H9 (cell line): ENCODE measurements around the gene GPC3. TPM values are rescaled to one million over a fixed set of nuclear protein-coding genes. Genes with fewer than 3 reads are reported as not detected.

ENCODE experiments used
- DNase-seq: peaks from one replicate; pipeline ENCODE4 v3.0.0-alpha.2; 2017
- H2AFZ ChIP-seq: one replicate; pipeline ENCODE4 v1.6.1; 2013; ENCODE audit warnings: mild to moderate bottlenecking, low read length, control low read depth, moderate library complexity
- H2AK5ac ChIP-seq: 2 replicates; pipeline ENCODE4 v1.6.1; 2013; ENCODE audit warnings: low read length, control low read depth, mixed read lengths; ENCODE audit not compliant: insufficient read length
- H2BK120ac ChIP-seq: one replicate; pipeline ENCODE4 v1.6.1; 2013; ENCODE audit warnings: low read depth, mild to moderate bottlenecking, low read length, control low read depth, inconsistent platforms; ENCODE audit not compliant: poor library complexity, severe bottlenecking
- H2BK12ac ChIP-seq: 2 replicates; pipeline ENCODE4 v1.6.1; 2013; ENCODE audit warnings: low read length, control low read depth, mixed read lengths, low read depth; ENCODE audit not compliant: insufficient read length
- H2BK15ac ChIP-seq: 2 replicates; pipeline ENCODE4 v1.6.1; 2013; ENCODE audit warnings: low read depth, low read length, control low read depth
- H2BK20ac ChIP-seq: one replicate; pipeline ENCODE4 v1.6.1; 2013; ENCODE audit warnings: low read depth, mild to moderate bottlenecking, low read length, control low read depth, inconsistent platforms; ENCODE audit not compliant: poor library complexity, severe bottlenecking
- H2BK5ac ChIP-seq: 2 replicates; pipeline ENCODE4 v1.6.1; 2013; ENCODE audit warnings: low read length, control low read depth, mixed read lengths; ENCODE audit not compliant: insufficient read length
- H3K14ac ChIP-seq: 2 replicates; pipeline ENCODE4 v1.6.1; 2013; ENCODE audit warnings: low read length, control low read depth; ENCODE audit not compliant: insufficient read depth
- H3K18ac ChIP-seq: 2 replicates; pipeline ENCODE4 v1.6.1; 2013; ENCODE audit warnings: low read depth, mild to moderate bottlenecking, mixed read lengths, low read length, control low read depth; ENCODE audit not compliant: insufficient read length
- H3K23ac ChIP-seq: 2 replicates; pipeline ENCODE4 v1.6.1; 2013; ENCODE audit warnings: low read length, control low read depth, mixed read lengths, low read depth; ENCODE audit not compliant: insufficient read length
- H3K23me2 ChIP-seq: 2 replicates; pipeline ENCODE4 v1.6.1; 2013; ENCODE audit warnings: low read depth, mild to moderate bottlenecking, mixed read lengths, low read length, control low read depth; ENCODE audit not compliant: insufficient read length, poor library complexity, severe bottlenecking
- H3K27ac ChIP-seq: 2 replicates; pipeline ENCODE4 v1.5.1; 2013; ENCODE audit warnings: low read length, control low read depth, mixed read lengths, low read depth; ENCODE audit not compliant: insufficient read length
- H3K27me3 ChIP-seq: 2 replicates; pipeline ENCODE4 v1.6.1; 2013; ENCODE audit warnings: low read length, control low read depth, inconsistent platforms; ENCODE audit not compliant: insufficient read depth
- H3K4ac ChIP-seq: 2 replicates; pipeline ENCODE4 v1.6.1; 2013; ENCODE audit warnings: low read depth, mild to moderate bottlenecking, control low read depth, inconsistent platforms, low read length, moderate library complexity
- H3K4me1 ChIP-seq: 2 replicates; pipeline ENCODE4 v1.6.1; 2013; ENCODE audit warnings: low read length, control low read depth, inconsistent platforms; ENCODE audit not compliant: insufficient read depth
- H3K4me2 ChIP-seq: 2 replicates; pipeline ENCODE4 v1.6.1; 2013; ENCODE audit warnings: low read length, control low read depth, mixed read lengths; ENCODE audit not compliant: insufficient read length, insufficient read depth
- H3K56ac ChIP-seq: 2 replicates; pipeline ENCODE4 v1.6.1; 2013; ENCODE audit warnings: low read depth, mild to moderate bottlenecking, mixed read lengths, low read length, control low read depth; ENCODE audit not compliant: insufficient read length
- H3K79me1 ChIP-seq: 2 replicates; pipeline ENCODE4 v1.6.1; 2013; ENCODE audit warnings: low read depth, mild to moderate bottlenecking, moderate library complexity, low read length, control low read depth, inconsistent platforms; ENCODE audit not compliant: insufficient read depth, poor library complexity, severe bottlenecking
- H3K79me2 ChIP-seq: 2 replicates; pipeline ENCODE4 v1.6.1; 2013; ENCODE audit warnings: low read length, control low read depth, inconsistent platforms; ENCODE audit not compliant: insufficient read depth
- H3K9ac ChIP-seq: 2 replicates; pipeline ENCODE4 v1.6.1; 2013; ENCODE audit warnings: low read length, control low read depth, mixed read lengths; ENCODE audit not compliant: insufficient read length; ENCODE audit errors: extremely low read depth
- H3K9me3 ChIP-seq: one replicate; pipeline ENCODE4 v1.6.1; 2013; ENCODE audit warnings: low read depth, low read length, inconsistent platforms; ENCODE audit not compliant: control insufficient read depth
- H3T11ph ChIP-seq: one replicate; pipeline ENCODE4 v1.6.1; 2013; ENCODE audit warnings: mild to moderate bottlenecking, low read length, control low read depth, inconsistent platforms
- H4K20me1 ChIP-seq: one replicate; pipeline ENCODE4 v1.6.1; 2013; ENCODE audit not compliant: control insufficient read depth, insufficient read length, insufficient read depth
- H4K5ac ChIP-seq: 2 replicates; pipeline ENCODE4 v1.6.1; 2013; ENCODE audit warnings: low read depth, mild to moderate bottlenecking, mixed read lengths, low read length, control low read depth; ENCODE audit not compliant: insufficient read length
- H4K8ac ChIP-seq: replicated peaks from 2 replicates; pipeline ENCODE4 v1.6.1; 2013; ENCODE audit warnings: low read length, control low read depth, mixed read lengths, low read depth; ENCODE audit not compliant: insufficient read length
- H4K91ac ChIP-seq: 2 replicates; pipeline ENCODE4 v1.6.1; 2013; ENCODE audit warnings: low read depth, mild to moderate bottlenecking, moderate library complexity, mixed read lengths, low read length, control low read depth; ENCODE audit not compliant: insufficient read length
- H3K27ac Mint-ChIP-seq, 3 experiments: 2 replicates in 2 of 3; 3 replicates in 1 of 3; pipeline ENCODE4 v1.8.0; 2020 to 2021; ENCODE audit warnings: mixed read lengths in 3 of 3, mild to moderate bottlenecking in 1 of 3, moderate library complexity in 1 of 3
- H3K27me3 Mint-ChIP-seq: 2 replicates; pipeline ENCODE4 v1.8.0; 2021; ENCODE audit warnings: low read depth, mild to moderate bottlenecking, moderate library complexity, mixed read lengths
- H3K36me3 Mint-ChIP-seq, 3 experiments: 2 replicates in 2 of 3; 3 replicates in 1 of 3; pipeline ENCODE4 v1.8.0; 2020 to 2021; ENCODE audit warnings: low read depth in 3 of 3, mixed read lengths in 3 of 3; ENCODE audit not compliant: insufficient read depth in 1 of 3
- H3K4me1 Mint-ChIP-seq, 2 experiments: 2 replicates each; pipeline ENCODE4 v1.8.0; 2020; ENCODE audit warnings: mixed read lengths in 2 of 2
- H3K4me3 Mint-ChIP-seq, 2 experiments: 2 replicates in 1 of 2; 3 replicates in 1 of 2; pipeline ENCODE4 v1.8.0; 2020 to 2021; ENCODE audit warnings: mild to moderate bottlenecking in 2 of 2, mixed read lengths in 2 of 2, moderate library complexity in 1 of 2
- H3K9me3 Mint-ChIP-seq, 2 experiments: 2 replicates in 1 of 2; 3 replicates in 1 of 2; pipeline ENCODE4 v1.8.0; 2020; ENCODE audit warnings: mild to moderate bottlenecking in 2 of 2, mixed read lengths in 2 of 2, moderate library complexity in 1 of 2
- WGBS: extraction: QIAGEN DNeasy Blood & Tissue Kit; methylation state at CpG from one replicate; pipeline ENCODE4 v1.1.7; 2013; ENCODE audit warnings: missing lambda C conversion rate, low lambda C conversion rate, mixed read lengths; ENCODE audit not compliant: insufficient read length; ENCODE audit errors: extremely low coverage; 5-methylcytosine and 5-hydroxymethylcytosine counted together
- total RNA-seq: library from RNA; stranded (reverse); gene quantifications from 2 replicates; pipeline ENCODE4 v1.2.1, GENCODE V29; 2021
- TF ChIP-seq, protein P1 (sequence below): fragments of 200-600 bp; sonication (generic); conservative IDR thresholded peaks from 3 replicates; pipeline ENCODE4 v1.8.0; 2021; ENCODE audit warnings: antibody characterized with exemption, mild to moderate bottlenecking

GPC3 gene
- total RNA-seq, 1 experiment from 2014 or later: 108 TPM

DNA sequence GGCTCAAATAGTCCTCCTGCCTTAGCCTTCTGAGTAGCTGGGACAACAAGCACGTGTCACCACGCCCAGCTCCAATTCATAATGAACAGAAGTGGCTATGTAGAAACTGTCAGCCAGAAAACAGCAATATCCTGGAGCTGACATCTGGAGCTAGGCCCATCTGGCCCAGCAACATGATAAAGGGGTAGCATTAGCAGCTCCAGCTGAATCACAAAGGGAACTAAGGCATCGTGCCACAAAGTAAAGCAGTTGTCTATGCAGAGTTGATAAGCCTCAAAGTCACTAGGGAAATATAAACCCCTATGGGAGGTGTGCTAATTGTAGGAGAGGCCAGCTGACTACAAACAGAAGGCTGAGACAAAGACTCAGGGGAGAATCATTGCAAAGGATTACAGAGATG is 299.6 kb downstream of the GPC3 start:
- TF ChIP-seq, protein P1, sequence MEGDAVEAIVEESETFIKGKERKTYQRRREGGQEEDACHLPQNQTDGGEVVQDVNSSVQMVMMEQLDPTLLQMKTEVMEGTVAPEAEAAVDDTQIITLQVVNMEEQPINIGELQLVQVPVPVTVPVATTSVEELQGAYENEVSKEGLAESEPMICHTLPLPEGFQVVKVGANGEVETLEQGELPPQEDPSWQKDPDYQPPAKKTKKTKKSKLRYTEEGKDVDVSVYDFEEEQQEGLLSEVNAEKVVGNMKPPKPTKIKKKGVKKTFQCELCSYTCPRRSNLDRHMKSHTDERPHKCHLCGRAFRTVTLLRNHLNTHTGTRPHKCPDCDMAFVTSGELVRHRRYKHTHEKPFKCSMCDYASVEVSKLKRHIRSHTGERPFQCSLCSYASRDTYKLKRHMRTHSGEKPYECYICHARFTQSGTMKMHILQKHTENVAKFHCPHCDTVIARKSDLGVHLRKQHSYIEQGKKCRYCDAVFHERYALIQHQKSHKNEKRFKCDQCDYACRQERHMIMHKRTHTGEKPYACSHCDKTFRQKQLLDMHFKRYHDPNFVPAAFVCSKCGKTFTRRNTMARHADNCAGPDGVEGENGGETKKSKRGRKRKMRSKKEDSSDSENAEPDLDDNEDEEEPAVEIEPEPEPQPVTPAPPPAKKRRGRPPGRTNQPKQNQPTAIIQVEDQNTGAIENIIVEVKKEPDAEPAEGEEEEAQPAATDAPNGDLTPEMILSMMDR: no peak
- no peak overlapping the region for H4K8ac ChIP-seq
- H4K20me1 ChIP-seq: no peaks in the 10 kb centered on the region
- H2BK5ac ChIP-seq: no peak overlapping the region
- no peaks in the 10 kb centered on the region for H3K9me3 ChIP-seq
- no peak overlapping the region for H2AK5ac ChIP-seq
- H3K23me2 ChIP-seq: no peaks in the 10 kb centered on the region
- peak; percentile 36 for DNase-seq
- no peak overlapping the region for H4K5ac ChIP-seq
- no peaks in the 10 kb centered on the region for H3K79me1 ChIP-seq
- H2BK120ac ChIP-seq: no peak overlapping the region
- H3K18ac ChIP-seq: no peak overlapping the region
- no CpG with 5 or more reads among the region's 3 CpGs for WGBS
- Mint-ChIP-seq H3K27me3 (no peaks in the 10 kb centered on the region; the same call in 1 of the 2 replicates), H3K36me3 (no peaks in the 10 kb centered on the region), H3K27ac (peak overlapping the region in 1 of 3 experiments; percentile 56; a peak in 2 of 7 replicates), H3K9me3 (no peaks in the 10 kb centered on the region), H3K4me3 (no peak overlapping the region), H3K4me1 (peaks cover 23 to 25% of the 10 kb centered on the region in 2 experiments)
- no peak overlapping the region for H3K23ac ChIP-seq
- no peak overlapping the region for H3K27ac ChIP-seq
- H3K4me1 ChIP-seq: peaks cover 2% of the 10 kb centered on the region; the same call in 1 of the 2 replicates
- H3K4ac ChIP-seq: no peak overlapping the region
- no peak overlapping the region for H2BK15ac ChIP-seq
- H3K4me2 ChIP-seq: no peak overlapping the region
- H2BK20ac ChIP-seq: no peak overlapping the region
- no peak overlapping the region for H3K14ac ChIP-seq
- no peak overlapping the region for H4K91ac ChIP-seq
- no peak overlapping the region for H2AFZ ChIP-seq
- H2BK12ac ChIP-seq: no peak overlapping the region
- no peak overlapping the region for H3T11ph ChIP-seq
- no peak overlapping the region for H3K56ac ChIP-seq
- no peaks in the 10 kb centered on the region for H3K79me2 ChIP-seq
- H3K27me3 ChIP-seq: no peaks in the 10 kb centered on the region
- H3K9ac ChIP-seq: no peak overlapping the region
